Skeletal muscle satellite cell (primary cell): ENCODE results near the gene RPP25L.

Source experiments
- H3K27me3 ChIP-seq: 2 replicates; pipeline ENCODE4 v1.7.0; 2013; ENCODE audit warnings: low read length; ENCODE audit not compliant: control insufficient read depth, insufficient read depth
- H3K36me3 ChIP-seq: 2 replicates; pipeline ENCODE4 v1.7.0; 2013; ENCODE audit warnings: mild to moderate bottlenecking, control low read depth, low read length; ENCODE audit not compliant: insufficient read depth
- H3K4me1 ChIP-seq: 2 replicates; pipeline ENCODE4 v1.7.0; 2013; ENCODE audit warnings: low read length; ENCODE audit not compliant: control insufficient read depth, insufficient read depth
- H3K4me2 ChIP-seq: 2 replicates; pipeline ENCODE4 v1.7.0; 2013; ENCODE audit warnings: mild to moderate bottlenecking, low read length
- H3K4me3 ChIP-seq: 2 replicates; pipeline ENCODE4 v1.7.0; 2013; ENCODE audit warnings: low read length
- H3K9ac ChIP-seq: 2 replicates; pipeline ENCODE4 v1.7.0; 2013; ENCODE audit warnings: mild to moderate bottlenecking, low read depth, low read length, moderate library complexity
- H3K9me3 ChIP-seq: replicated peaks from 2 replicates; pipeline ENCODE4 v1.7.0; 2013; ENCODE audit warnings: mild to moderate bottlenecking, control low read depth, low read length

The RPP25L gene

DNA sequence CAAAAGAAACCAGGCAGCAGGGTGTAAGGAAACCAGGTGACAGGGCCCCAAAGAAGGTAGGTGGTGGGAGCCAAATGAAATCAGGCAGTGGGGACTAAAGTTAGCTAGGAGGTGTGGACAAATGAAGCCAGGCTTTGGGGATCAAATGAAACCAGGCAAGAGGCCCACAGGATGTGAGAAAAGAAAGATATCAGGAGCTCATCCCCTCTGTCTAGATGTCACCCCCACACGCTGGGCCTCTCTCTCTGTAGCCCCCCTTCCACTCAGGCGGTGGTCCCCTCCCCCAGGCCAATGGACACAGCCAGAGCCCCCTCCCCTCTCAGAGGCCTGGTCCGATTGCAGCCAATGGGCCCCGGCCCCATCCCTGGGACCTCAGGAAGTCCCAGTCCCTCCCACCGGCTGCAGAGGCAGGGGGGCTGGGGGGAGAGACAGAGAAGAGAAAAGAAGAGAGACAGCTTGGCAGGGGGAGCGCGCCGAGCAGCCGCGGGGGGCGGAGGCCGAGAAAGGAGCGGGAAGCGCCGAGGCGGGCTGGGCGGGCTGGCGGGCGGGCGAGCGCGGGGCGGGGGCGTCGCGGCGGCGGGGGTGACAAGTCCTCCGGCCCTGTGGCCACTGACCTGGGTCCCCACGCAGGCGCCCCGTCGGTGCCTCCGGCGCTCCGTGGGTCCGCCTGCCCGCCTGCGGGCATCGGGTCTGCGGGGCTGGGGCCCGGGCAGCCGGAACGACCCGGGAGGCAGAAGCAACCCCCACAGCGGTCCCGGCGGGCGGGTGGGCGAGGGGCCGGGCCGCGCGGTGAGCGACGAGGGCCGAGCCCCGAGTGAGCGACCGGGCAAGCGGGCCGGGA is 34.3 kb downstream of the RPP25L start:
- H3K27me3 ChIP-seq: peaks cover 75% of the 10 kb centered on the region
- no peaks in the 10 kb centered on the region for H3K9me3 ChIP-seq
- no peaks in the 10 kb centered on the region for H3K36me3 ChIP-seq
- H3K9ac ChIP-seq: no peak overlapping the region
- no peaks in the 10 kb centered on the region for H3K4me1 ChIP-seq
- no peak overlapping the region for H3K4me3 ChIP-seq
- H3K4me2 ChIP-seq: peak overlapping the region; percentile 68

DNA sequence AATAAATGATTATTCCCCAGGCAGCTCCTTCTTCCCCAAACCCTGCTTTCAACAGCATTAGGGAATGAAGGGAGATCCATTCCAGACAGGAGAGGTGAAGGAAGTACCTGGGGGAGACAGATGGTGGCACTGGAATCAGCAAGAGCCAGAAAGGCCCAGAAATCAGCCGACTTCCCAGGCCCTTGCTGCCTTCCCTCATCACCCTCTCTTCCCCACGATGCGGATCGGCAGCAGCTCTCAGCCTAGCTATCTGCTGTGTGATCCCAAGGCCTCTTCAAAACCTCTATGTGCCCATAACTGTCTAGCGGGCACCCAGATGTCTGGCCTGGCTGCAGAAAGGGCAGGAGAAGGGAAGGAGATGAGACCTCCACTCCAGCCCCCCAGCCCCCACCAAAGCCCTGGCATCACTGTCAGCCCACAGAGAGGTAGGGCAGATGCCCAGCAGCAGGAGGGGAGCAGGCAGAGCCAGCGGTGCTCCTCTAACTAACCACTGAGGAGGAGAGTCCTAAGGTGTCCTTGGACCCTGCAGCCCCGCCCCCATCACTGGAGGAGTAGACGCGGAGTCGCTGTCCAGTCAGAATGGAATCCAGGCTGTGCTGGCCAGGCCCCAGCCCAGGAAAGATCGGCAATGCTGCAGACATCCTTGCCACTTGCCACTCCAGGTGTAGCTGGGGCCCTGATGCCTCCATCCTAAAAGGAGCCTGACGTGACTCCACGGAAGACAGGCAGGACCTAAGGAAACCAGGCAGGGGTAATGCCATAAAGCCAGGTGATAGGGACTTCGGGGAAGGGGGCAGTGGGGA is 35.1 kb downstream of the RPP25L start:
- Histone ChIP-seq H3K4me2 (no peak overlapping the region), H3K9ac (no peak overlapping the region), H3K9me3 (no peaks in the 10 kb centered on the region), H3K4me1 (no peaks in the 10 kb centered on the region), H3K36me3 (no peaks in the 10 kb centered on the region), H3K4me3 (no peak overlapping the region), H3K27me3 (peaks cover 73% of the 10 kb centered on the region)

- Histone ChIP-seq H3K4me1 (no peaks in the 10 kb centered on the region), H3K4me3 (no peak overlapping the region), H3K27me3 (peaks cover 72% of the 10 kb centered on the region), H3K9me3 (no peaks in the 10 kb centered on the region), H3K36me3 (no peaks in the 10 kb centered on the region), H3K4me2 (no peak overlapping the region), H3K9ac (no peak overlapping the region)
Observed at GRCh38 chr9:34575862-34576596, 35.9 kb downstream of the RPP25L start.

GRCh38 chr9:34575241-34575640 is 36.7 kb downstream of the RPP25L start:
- Histone ChIP-seq H3K9ac (no peak overlapping the region), H3K4me1 (no peaks in the 10 kb centered on the region), H3K4me2 (no peak overlapping the region), H3K4me3 (no peak overlapping the region), H3K9me3 (no peaks in the 10 kb centered on the region), H3K27me3 (peaks cover 72% of the 10 kb centered on the region), H3K36me3 (no peaks in the 10 kb centered on the region)

GRCh38 chr9:34574571-34574970 is 37.3 kb downstream of the RPP25L start:
- Histone ChIP-seq H3K36me3 (no peaks in the 10 kb centered on the region), H3K27me3 (peaks cover 73% of the 10 kb centered on the region)

GRCh38 chr9:34573599-34574325 is 38.1 kb downstream of the RPP25L start:
- Histone ChIP-seq H3K9ac (no peak overlapping the region), H3K4me1 (no peaks in the 10 kb centered on the region), H3K4me3 (no peak overlapping the region), H3K9me3 (no peaks in the 10 kb centered on the region), H3K36me3 (no peaks in the 10 kb centered on the region), H3K27me3 (peaks cover 72% of the 10 kb centered on the region), H3K4me2 (no peak overlapping the region)

More at GRCh38 chr9:34574571-34574970, 37.3 kb downstream of the RPP25L start:
- Histone ChIP-seq H3K9me3 (no peaks in the 10 kb centered on the region), H3K4me2 (no peak overlapping the region), H3K4me1 (no peaks in the 10 kb centered on the region), H3K4me3 (no peak overlapping the region), H3K9ac (no peak overlapping the region)

DNA sequence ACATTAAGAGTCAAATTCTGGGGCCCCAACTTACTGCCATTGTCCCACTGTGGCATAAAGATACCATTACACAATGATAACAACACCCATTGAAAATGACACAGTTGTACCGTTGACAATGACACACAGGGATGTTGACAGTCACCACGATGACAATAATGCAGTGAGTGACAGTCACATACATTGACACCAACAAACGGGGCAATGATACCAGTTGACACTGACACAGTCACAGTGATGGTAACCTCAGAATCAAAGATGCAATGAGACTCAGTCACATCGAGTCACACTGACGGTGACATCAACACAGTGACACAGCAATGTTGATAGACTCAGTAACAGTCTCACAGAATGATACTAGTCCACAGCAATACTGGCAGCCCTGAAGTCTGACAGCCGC is 39.3 kb downstream of the RPP25L start:
- H3K27me3 ChIP-seq: peaks cover 75% of the 10 kb centered on the region

GRCh38 chr9:34572092-34572491 is 39.8 kb downstream of the RPP25L start:
- Histone ChIP-seq H3K27me3 (peaks cover 75% of the 10 kb centered on the region), H3K9me3 (no peaks in the 10 kb centered on the region), H3K36me3 (no peaks in the 10 kb centered on the region), H3K4me3 (no peak overlapping the region), H3K9ac (no peak overlapping the region), H3K4me1 (no peaks in the 10 kb centered on the region), H3K4me2 (no peak overlapping the region)

More for the DNA sequence above, 39.3 kb downstream of the RPP25L start:
- H3K4me3 ChIP-seq: no peak overlapping the region
- H3K4me2 ChIP-seq: no peak overlapping the region
- H3K9ac ChIP-seq: no peak overlapping the region
- no peaks in the 10 kb centered on the region for H3K4me1 ChIP-seq
- no peaks in the 10 kb centered on the region for H3K36me3 ChIP-seq
- no peaks in the 10 kb centered on the region for H3K9me3 ChIP-seq

DNA sequence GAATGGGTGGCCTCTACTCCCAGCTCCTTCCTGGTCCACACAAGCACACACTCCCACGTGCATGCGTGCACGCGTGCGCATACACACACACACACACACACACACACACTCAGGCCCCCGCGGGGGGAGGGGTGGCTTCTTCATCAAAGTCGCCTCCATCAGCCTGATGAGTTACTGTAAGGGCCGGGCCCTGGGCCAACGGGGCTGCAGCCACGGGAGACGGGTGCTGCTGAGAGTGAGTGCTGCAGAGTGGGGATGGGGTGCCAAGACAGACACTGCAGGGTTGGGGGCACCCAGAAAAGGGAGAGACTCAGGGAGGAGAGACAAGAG is 40.5 kb downstream of the RPP25L start:
- Histone ChIP-seq H3K9me3 (no peaks in the 10 kb centered on the region), H3K36me3 (no peaks in the 10 kb centered on the region), H3K4me3 (no peak overlapping the region), H3K27me3 (peaks cover 75% of the 10 kb centered on the region), H3K4me1 (no peaks in the 10 kb centered on the region), H3K4me2 (no peak overlapping the region), H3K9ac (no peak overlapping the region)

DNA sequence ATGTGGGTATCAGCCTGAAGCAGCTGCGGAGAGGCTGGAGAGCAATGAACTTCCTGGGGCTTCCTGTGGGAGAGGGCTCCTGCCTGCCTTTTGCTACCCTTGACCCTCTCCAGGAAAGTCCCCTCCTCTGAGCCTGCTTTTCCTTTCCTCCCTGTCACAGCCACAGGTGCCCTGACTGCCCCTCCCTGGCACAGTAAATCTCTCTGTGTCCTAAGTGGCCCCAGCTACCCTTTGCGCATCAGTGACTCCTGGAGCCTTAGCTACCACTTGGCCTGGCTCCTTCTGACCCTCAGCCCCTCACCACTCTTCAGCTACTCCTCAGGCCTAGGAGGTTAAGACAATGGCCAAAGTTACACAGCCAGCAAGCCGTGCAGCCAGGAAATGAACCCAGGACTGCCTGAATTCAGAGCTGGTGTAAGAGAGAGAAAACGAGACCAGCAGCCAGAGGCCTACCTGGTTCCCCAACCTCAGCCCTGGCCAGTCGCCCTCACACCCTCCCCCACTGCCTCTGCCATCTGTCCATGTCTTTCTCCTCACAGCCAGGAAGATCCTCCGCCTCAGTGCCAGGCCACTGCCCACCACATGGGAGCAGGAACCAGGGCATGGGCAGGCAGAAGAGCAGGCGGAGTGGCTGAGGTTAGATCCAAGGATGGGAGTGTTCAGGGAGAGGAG is 41.0 kb downstream of the RPP25L start:
- Histone ChIP-seq H3K4me1 (no peaks in the 10 kb centered on the region), H3K4me2 (no peak overlapping the region), H3K4me3 (no peak overlapping the region), H3K9ac (no peak overlapping the region), H3K36me3 (no peaks in the 10 kb centered on the region), H3K27me3 (peaks cover 75% of the 10 kb centered on the region), H3K9me3 (no peaks in the 10 kb centered on the region)
